Glomerular endothelial cell (primary cell): ENCODE measurements around the gene SESTD1. TPM values are rescaled to one million over a fixed set of nuclear protein-coding genes. Genes with fewer than 3 reads are reported as not detected.

Source experiments
- total RNA-seq: library from RNA; depleted of rRNA; stranded (reverse); fragments of >200 nt; gene quantifications from 2 replicates; pipeline ENCODE4 v1.2.3, GENCODE V29; 2015

The SESTD1 gene
- total RNA-seq, 1 donor from 2014 or later, result 22.1 TPM

Other genes with a start within 250 kb of the SESTD1 start
- 0.06 TPM in 1 of 2 replicates, not detected in the other for gene CCDC141, start 214.7 kb downstream of the SESTD1 start, total RNA-seq